ENCODE data around the gene TRIP12.
"Not testable (repeated sequence)": the region's sequence is repeated elsewhere in the genome, so short reads cannot be mapped to it uniquely, and the experiment has no call there.

Gene TRIP12

GRCh38 chr2:229802785-229803184 is 119.0 kb downstream of the TRIP12 start:
- no peak for DNase-seq (ENCODE audit: low spot score)
- in situ Hi-C loops (cut with MboI; ENCODE audit: low pct_unique_long_range_greater_than_20kb, low sequenced_read_pairs, unreplicated experiment) = no loop called here
- TF ChIP-seq, protein P1, sequence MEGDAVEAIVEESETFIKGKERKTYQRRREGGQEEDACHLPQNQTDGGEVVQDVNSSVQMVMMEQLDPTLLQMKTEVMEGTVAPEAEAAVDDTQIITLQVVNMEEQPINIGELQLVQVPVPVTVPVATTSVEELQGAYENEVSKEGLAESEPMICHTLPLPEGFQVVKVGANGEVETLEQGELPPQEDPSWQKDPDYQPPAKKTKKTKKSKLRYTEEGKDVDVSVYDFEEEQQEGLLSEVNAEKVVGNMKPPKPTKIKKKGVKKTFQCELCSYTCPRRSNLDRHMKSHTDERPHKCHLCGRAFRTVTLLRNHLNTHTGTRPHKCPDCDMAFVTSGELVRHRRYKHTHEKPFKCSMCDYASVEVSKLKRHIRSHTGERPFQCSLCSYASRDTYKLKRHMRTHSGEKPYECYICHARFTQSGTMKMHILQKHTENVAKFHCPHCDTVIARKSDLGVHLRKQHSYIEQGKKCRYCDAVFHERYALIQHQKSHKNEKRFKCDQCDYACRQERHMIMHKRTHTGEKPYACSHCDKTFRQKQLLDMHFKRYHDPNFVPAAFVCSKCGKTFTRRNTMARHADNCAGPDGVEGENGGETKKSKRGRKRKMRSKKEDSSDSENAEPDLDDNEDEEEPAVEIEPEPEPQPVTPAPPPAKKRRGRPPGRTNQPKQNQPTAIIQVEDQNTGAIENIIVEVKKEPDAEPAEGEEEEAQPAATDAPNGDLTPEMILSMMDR (IDR thresholded peaks at IDR 0.05; ENCODE audit: extremely low read depth, insufficient read depth, missing control alignments) = no peak

DNA sequence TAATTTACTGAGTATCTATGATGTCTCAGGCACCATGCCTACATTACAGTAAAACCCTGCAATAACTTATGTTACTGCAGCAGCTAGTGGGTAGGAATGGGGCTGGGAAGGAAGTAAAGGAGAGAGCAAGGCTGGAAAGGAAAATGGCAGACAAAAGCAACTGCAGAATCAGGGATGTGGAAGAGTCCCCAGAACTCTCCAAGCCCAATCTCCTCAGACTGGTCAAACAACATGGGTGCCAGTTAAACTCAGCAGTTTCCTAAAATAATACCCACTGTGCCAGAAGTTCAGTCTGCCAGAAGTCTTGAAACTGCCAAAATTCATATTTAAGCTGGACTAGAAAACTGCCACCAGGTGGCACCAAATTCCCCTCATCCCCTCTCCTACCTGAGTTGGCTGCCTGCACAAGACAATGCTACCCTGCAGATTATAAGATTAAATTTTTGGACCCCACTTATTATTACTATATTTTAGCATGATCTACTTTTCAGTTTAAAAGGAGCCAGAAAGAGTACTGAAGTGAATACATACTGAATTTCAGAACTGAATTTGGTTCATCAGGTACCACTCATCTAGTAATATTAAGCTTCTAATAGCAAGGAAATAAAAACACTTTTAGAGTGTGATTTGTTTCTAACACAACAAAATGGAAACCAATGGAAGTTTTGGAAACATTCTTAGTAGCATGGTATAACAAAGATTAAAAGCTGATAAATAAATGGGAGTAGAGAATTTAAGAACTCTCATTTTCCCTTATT is 120.6 kb downstream of the TRIP12 start:
- TF ChIP-seq, protein P1 (IDR thresholded peaks at IDR 0.05; ENCODE audit: extremely low read depth, insufficient read depth, missing control alignments) = peak; percentile 72
- peak; percentile 60 for DNase-seq (ENCODE audit: low spot score)
- in situ Hi-C loops (cut with MboI; ENCODE audit: low pct_unique_long_range_greater_than_20kb, low sequenced_read_pairs, unreplicated experiment) = no loop called here

DNA sequence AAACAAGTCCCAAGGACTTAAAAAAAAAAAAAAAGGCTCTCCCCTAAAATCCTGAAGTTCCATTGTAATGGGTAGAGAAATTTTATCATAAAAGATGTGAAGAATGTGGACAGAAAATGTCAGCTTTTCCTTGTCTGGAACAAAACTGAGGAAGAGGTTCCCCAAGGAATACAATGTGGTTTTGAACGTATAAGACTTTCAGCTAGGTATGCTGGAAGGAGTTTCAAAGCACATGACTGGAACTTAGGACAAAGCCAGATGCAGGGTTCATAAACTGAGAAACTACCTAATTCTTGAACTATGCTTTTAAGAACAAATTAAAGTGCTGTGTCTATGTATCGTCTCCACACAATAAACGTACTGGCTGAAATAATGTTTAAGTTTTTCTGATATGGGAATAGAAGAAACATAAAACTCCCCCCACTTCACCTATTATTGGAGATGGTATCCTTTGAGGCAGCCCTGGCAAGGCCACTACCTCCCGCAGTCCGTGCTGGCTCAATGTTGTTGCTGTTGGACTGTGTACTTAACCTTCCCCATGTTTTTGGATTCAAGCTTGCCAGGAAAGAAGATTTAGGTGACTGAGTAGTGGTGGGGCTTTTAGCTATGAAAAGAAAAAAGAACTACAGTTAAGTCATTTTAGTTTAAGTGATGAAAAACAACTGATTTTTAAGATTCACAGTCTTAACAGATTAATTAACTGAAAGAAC is 123.2 kb downstream of the TRIP12 start:
- no peak for DNase-seq (ENCODE audit: low spot score)
- in situ Hi-C loops (cut with MboI; ENCODE audit: low pct_unique_long_range_greater_than_20kb, low sequenced_read_pairs, unreplicated experiment) = no loop called here
- TF ChIP-seq, protein P1 (IDR thresholded peaks at IDR 0.05; ENCODE audit: extremely low read depth, insufficient read depth, missing control alignments) = no peak

DNA sequence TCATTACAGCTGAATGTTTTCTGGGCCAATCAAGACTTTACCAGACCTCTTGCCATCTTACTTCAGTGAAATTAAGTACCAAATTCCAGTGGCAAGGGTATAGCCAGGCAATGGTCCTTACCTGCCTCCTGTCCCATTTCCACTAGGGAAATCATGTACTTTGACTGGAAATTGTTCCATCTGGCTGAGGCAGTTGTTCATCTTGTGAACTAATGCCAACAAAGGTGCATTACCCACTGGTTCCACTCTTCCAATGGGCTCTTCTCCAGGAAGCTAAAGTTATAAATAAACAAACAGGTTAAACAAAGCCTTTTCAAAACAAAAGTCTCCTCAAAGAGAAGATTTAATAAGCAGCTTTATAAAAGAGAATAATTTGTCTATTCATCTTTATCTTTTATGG is 126.8 kb downstream of the TRIP12 start:
- in situ Hi-C loops (cut with MboI; ENCODE audit: low pct_unique_long_range_greater_than_20kb, low sequenced_read_pairs, unreplicated experiment) = no loop called here
- TF ChIP-seq, protein P1 (IDR thresholded peaks at IDR 0.05; ENCODE audit: extremely low read depth, insufficient read depth, missing control alignments) = no peak
- no peak for DNase-seq (ENCODE audit: low spot score)

- DNase-seq (ENCODE audit: low spot score) = no peak
- TF ChIP-seq, protein P1 (IDR thresholded peaks at IDR 0.05; ENCODE audit: extremely low read depth, insufficient read depth, missing control alignments) = no peak
- in situ Hi-C loops (cut with MboI; ENCODE audit: low pct_unique_long_range_greater_than_20kb, low sequenced_read_pairs, unreplicated experiment) = no loop called here
Observed at GRCh38 chr2:229794636-229795035, 127.2 kb downstream of the TRIP12 start.

DNA sequence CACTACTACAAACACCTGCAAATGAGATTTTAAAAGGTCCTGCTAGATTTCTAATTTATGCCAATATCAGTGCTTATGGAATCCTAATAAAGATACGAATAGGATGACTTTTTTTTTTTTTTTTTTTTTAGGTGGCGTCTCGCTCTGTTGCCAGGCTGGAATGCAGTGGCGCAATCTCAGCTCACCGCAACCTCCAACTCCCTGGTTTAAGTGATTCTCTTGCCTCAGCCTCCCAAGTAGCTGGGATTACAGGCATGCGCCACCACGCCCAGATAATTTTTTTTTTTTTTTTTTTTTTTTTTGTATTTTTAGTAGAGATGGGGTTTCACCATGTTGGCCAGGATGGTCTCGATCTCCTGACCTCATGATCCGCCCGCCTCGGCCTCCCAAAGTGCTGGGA is 135.5 kb downstream of the TRIP12 start:
- in situ Hi-C loops (cut with MboI; ENCODE audit: low pct_unique_long_range_greater_than_20kb, low sequenced_read_pairs, unreplicated experiment); DNase-seq (ENCODE audit: low spot score): not testable (repeated sequence)

GRCh38 chr2:229784791-229785190 is 137.0 kb downstream of the TRIP12 start:
- TF ChIP-seq, protein P1 (IDR thresholded peaks at IDR 0.05; ENCODE audit: extremely low read depth, insufficient read depth, missing control alignments) = no peak
- DNase-seq (ENCODE audit: low spot score) = no peak
- in situ Hi-C loops (cut with MboI; ENCODE audit: low pct_unique_long_range_greater_than_20kb, low sequenced_read_pairs, unreplicated experiment) = no loop called here
